Prostate gland (tissue), 2 donors: ENCODE results near the gene CEP112.

Experiments used
- POLR2A ChIP-seq: fragments of 450-650 bp; IDR thresholded peaks from one replicate; pipeline ENCODE4 v1.6.1; 2016; ENCODE audit warnings: antibody characterized with exemption, mild to moderate bottlenecking
- POLR2AphosphoS5 ChIP-seq: sonication (generic); formaldehyde crosslinking; IDR thresholded peaks from one replicate; pipeline ENCODE4 v1.6.1; 2017; ENCODE audit warnings: antibody characterized with exemption
- TF ChIP-seq, protein P1 (sequence below), 4 experiments: fragments of 200-600 bp in 2 of 4; fragments of 450-650 bp in 2 of 4; sonication (generic) in 2 of 4; IDR thresholded peaks; 1 replicate in 3 of 4; 2 replicates in 1 of 4; pipeline ENCODE4 v1.5.1; 2016 to 2019; ENCODE audit warnings: antibody characterized with exemption in 4 of 4, mild to moderate bottlenecking in 2 of 4, moderate library complexity in 2 of 4

DNA sequence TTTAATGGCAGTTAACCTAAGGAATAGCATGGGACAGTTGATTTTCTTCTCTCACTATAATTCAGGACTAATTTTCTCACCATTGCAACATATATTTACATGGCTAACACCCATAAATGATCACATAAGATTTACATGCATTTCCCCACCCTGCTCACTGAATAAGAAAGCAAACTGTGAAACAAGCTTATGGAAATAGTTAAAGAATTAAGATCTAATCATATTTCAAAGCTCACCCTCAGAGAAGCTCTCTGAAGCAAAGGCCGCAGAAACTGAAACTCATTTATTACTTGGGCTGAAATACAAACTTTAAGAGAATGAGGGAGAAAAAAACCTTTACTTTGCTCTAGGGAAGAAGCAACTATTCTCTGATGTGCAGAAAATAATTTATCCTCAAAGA is 411.8 kb downstream of the CEP112 start:
- TF ChIP-seq, protein P1, sequence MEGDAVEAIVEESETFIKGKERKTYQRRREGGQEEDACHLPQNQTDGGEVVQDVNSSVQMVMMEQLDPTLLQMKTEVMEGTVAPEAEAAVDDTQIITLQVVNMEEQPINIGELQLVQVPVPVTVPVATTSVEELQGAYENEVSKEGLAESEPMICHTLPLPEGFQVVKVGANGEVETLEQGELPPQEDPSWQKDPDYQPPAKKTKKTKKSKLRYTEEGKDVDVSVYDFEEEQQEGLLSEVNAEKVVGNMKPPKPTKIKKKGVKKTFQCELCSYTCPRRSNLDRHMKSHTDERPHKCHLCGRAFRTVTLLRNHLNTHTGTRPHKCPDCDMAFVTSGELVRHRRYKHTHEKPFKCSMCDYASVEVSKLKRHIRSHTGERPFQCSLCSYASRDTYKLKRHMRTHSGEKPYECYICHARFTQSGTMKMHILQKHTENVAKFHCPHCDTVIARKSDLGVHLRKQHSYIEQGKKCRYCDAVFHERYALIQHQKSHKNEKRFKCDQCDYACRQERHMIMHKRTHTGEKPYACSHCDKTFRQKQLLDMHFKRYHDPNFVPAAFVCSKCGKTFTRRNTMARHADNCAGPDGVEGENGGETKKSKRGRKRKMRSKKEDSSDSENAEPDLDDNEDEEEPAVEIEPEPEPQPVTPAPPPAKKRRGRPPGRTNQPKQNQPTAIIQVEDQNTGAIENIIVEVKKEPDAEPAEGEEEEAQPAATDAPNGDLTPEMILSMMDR (IDR thresholded peaks at IDR 0.05) = no peak
- TF ChIP-seq POLR2A (no peak), POLR2AphosphoS5 (no peak)
